Activated T-cell treated with anti-CD3 and anti-CD28 coated beads, Interleukin-2, amount 50 U/mL, for 72 hours (primary cell): ENCODE measurements around the gene ZNF598. TPM values are rescaled to one million over a fixed set of nuclear protein-coding genes. Genes with fewer than 3 reads are reported as not detected.

Experiments
- ATAC-seq, 2 donors: fragments of 150-1000 bp; cut with Tn5 transposase; replicated peaks in 1 of 2; 2 replicates each; pipeline ENCODE4 v1.10.0; 2021; ENCODE audit warnings: moderate library complexity in 2 of 2, mild to moderate bottlenecking in 1 of 2
- DNase-seq, 2 donors: peaks; one replicate each; pipeline ENCODE4 v3.0.0; 2021 to 2022; ENCODE audit warnings: mixed read lengths in 1 of 2
- H3K27ac Mint-ChIP-seq: one replicate; pipeline ENCODE4 v1.8.0; 2022; ENCODE audit warnings: mild to moderate bottlenecking, moderate library complexity, mixed read lengths
- H3K27me3 Mint-ChIP-seq: one replicate; pipeline ENCODE4 v1.8.0; 2022; ENCODE audit warnings: low read depth, mixed read lengths
- H3K36me3 Mint-ChIP-seq, 2 donors: one replicate each; pipeline ENCODE4 v1.8.0; 2022; ENCODE audit warnings: mixed read lengths in 2 of 2, mild to moderate bottlenecking in 1 of 2; ENCODE audit not compliant: insufficient read depth in 2 of 2
- H3K4me1 Mint-ChIP-seq: one replicate; pipeline ENCODE4 v1.8.0; 2022; ENCODE audit warnings: low read depth, mixed read lengths
- H3K4me3 Mint-ChIP-seq, 2 donors: one replicate each; pipeline ENCODE4 v1.8.0; 2022; ENCODE audit warnings: mild to moderate bottlenecking in 2 of 2, mixed read lengths in 2 of 2, moderate library complexity in 2 of 2
- H3K9me3 Mint-ChIP-seq, 2 donors: one replicate each; pipeline ENCODE4 v1.8.0; 2022; ENCODE audit warnings: mixed read lengths in 2 of 2
- total RNA-seq, 2 donors: library from RNA; stranded (reverse); gene quantifications; one replicate each; pipeline ENCODE4 v1.2.3, GENCODE V29; 2022

ZNF598 gene
- total RNA-seq: 100 to 1,000 TPM in 1 of 2 donors, 10 to 100 TPM in 1; 87.1 to 110 TPM

DNA sequence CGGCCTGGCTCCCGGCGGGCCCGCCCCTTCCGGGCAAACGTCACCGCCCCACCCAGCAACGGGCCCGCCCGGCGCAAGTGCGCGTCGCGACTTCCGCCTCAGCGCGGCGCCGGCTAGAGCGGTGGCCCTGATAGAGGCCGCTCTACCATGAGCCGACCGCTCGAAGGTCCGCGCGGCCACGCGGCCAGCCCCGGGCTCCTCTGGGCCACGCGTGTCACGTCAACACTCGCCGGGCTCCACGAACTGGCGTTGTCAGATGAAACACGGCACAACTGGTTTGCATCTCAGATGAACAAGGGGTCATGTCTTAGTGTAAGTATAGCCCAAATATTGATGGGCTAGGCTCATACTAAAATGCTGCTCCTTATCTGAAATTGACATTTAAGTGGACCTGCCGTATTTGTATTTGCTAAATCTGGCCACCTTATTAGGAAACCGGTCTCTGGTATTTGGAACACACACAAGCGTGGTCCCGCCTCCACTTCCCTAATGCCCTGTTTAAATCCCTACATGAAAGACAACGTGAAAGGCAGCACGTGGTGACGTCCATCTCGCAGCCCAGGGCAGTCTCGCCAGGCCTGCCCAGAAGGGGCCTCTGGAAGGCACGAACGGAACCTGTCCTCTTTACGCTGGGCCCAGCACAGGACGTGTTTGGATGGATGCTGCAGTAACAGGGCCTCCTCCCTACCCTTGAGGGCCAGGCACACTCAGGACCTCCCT is at the start of gene ZNF598:
Gene ZNF598, minus strand, starts transcription at position 31 of the 720 bp plus-strand sequence.
- H3K4me1 Mint-ChIP-seq: peaks cover 44% of the 10 kb centered on the region
- peak; percentile 86 to 90 for DNase-seq
- no peaks in the 10 kb centered on the region for H3K9me3 Mint-ChIP-seq
- H3K4me3 Mint-ChIP-seq: peak within 1 kb of the TSS; percentile 95 to 97
- H3K36me3 Mint-ChIP-seq: peaks cover 6 to 9% of the 10 kb centered on the region in 2 donors
- peak; percentile 96 to 98 for ATAC-seq
- peak within 1 kb of the TSS; percentile 94 for H3K27ac Mint-ChIP-seq
- H3K27me3 Mint-ChIP-seq: no peaks in the 10 kb centered on the region

DNA sequence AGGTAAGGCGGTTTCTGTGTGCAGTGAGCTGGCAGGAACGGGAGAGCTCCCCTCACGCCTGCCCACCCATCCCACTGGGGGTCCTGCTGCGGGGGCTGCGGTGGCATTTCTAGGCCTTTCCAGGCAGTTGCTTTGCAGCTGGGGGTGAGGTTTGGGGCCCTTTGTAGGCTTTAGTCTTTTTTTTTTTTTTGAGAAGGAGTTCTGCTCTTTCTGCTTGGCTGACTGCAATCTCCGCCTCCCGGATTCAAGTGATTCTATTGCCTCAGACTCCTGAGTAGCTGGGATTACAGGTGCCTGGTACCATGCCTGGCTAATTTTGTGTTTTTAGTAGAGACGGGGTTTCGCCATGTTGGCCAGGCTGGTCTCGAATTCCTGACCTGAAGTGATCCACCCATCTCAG is 49.3 kb upstream of the ZNF598 start:
- Mint-ChIP-seq H3K27me3 (no peaks in the 10 kb centered on the region), H3K36me3 (peaks cover 0 to 3% of the 10 kb centered on the region in 2 donors), H3K9me3 (no peaks in the 10 kb centered on the region), H3K27ac (no peak overlapping the region), H3K4me3 (no peak overlapping the region), H3K4me1 (no peaks in the 10 kb centered on the region)
- ATAC-seq (no peak), DNase-seq (no peak)

DNA sequence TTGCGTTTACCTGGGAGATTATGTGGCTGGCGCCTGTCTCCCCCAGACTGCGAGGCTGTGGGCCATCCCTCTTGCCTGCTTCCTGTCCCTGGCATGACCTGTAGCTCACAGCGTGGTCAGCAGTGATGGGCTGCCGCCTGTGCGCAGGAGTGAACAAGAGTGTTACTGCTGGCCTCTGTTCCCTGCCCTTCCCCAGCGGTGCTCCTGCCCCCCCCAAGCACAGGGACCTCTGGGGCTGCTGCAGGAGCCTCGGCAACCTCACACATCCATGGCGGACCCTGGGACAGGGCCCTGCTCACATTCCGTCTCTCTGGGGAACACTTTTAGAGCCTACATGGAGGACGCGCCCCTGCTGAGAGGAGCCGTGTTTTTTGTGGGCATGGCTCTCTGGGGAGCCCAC is 48.8 kb upstream of the ZNF598 start:
- Mint-ChIP-seq H3K4me3 (no peak overlapping the region), H3K27ac (no peak overlapping the region)
- no peak for ATAC-seq

DNA sequence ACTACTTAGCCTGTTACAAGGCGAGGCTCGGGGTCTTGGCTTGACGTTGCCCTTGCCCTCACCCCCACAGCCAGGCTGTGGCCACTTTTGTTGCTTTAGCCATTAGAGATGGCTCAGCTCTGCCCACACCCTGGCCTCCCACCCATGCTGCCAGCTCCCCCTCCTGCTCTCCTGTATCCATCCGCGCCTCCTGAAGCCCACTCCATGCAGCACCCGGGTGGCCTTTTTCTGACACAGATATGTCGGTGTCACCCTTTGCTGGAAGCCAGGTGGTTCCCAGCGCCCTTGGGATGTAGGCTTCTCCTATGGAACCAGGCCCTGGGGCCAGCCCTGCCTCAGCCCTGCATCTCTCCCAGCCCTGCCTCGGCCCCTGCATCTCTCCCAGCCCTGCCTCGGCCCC is 47.8 kb upstream of the ZNF598 start:
- ATAC-seq: no peak
- Mint-ChIP-seq H3K4me1 (no peaks in the 10 kb centered on the region), H3K27ac (no peak overlapping the region)

More for the DNA sequence above, 48.8 kb upstream of the ZNF598 start:
- Mint-ChIP-seq H3K4me1 (no peaks in the 10 kb centered on the region), H3K36me3 (peaks cover 0 to 3% of the 10 kb centered on the region in 2 donors), H3K27me3 (no peaks in the 10 kb centered on the region), H3K9me3 (no peaks in the 10 kb centered on the region)
- DNase-seq: no peak

DNA sequence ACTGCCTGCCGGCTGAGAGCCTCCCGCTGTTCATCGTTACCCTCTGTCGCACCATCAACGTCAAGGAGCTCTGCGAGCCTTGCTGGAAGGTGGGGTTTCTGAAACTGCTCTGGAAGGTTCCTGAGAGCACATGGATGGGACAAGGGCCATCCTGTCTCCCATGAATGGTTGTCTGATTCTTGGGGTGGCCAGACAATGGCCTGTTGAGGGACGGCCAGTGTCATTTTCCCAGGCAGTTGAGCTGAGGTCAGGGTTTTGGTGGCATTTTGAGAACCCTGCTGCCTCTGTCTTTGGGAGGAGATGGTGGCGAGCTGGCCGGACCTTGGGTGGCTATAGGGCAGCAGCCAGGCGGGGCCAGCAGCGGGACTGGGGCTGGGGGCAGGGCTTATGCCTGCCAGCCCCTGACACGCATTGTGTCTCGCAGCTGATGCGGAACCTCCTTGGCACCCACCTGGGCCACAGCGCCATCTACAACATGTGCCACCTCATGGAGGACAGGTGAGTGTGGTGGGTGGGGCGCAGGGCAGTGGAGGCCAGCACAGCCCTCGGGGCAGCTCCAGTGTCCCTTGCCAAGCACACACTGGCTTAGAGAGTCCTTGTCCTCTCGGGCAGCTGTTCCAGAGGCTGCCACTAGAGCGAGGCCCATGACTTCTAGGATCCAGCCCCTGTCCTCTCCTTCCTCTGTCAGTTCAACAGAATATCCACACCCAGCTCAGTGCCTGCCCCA is 47.2 kb upstream of the ZNF598 start:
- peaks cover 0 to 3% of the 10 kb centered on the region in 2 donors for H3K36me3 Mint-ChIP-seq
- DNase-seq: no peak
- H3K9me3 Mint-ChIP-seq: no peaks in the 10 kb centered on the region
- no peak for ATAC-seq
- no peak overlapping the region for H3K4me3 Mint-ChIP-seq
- no peak overlapping the region for H3K27ac Mint-ChIP-seq
- no peaks in the 10 kb centered on the region for H3K4me1 Mint-ChIP-seq
- no peaks in the 10 kb centered on the region for H3K27me3 Mint-ChIP-seq

More for the DNA sequence above, 47.8 kb upstream of the ZNF598 start:
- H3K9me3 Mint-ChIP-seq: no peaks in the 10 kb centered on the region
- no peaks in the 10 kb centered on the region for H3K27me3 Mint-ChIP-seq
- DNase-seq: no peak
- peaks cover 0 to 3% of the 10 kb centered on the region in 2 donors for H3K36me3 Mint-ChIP-seq
- no peak overlapping the region for H3K4me3 Mint-ChIP-seq

DNA sequence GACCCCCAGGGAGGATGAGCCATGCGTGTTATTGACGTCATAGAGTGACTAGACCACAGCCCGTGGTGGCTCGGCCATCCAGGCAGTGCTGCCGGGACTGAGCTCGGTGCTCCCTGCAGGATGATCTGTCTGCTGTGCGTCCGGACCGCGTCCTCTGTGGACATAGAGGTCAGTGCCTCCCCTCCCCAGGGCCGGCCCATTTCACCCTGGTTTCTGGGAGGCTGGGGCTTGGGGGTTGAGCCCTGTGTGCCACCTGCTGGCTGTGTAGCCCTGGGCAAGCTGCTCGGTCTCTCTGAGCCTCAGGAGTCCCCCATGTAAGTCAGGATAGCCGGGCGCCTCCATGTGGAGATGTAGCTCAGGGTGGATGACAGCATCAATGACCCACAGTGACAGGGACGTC is 46.5 kb upstream of the ZNF598 start:
- H3K36me3 Mint-ChIP-seq: peaks cover 0 to 4% of the 10 kb centered on the region in 2 donors
- no peak overlapping the region for H3K27ac Mint-ChIP-seq
- H3K27me3 Mint-ChIP-seq: no peaks in the 10 kb centered on the region
- DNase-seq (no peak), ATAC-seq (no peak)
- no peaks in the 10 kb centered on the region for H3K9me3 Mint-ChIP-seq
- H3K4me1 Mint-ChIP-seq: no peaks in the 10 kb centered on the region
- no peak overlapping the region for H3K4me3 Mint-ChIP-seq

DNA sequence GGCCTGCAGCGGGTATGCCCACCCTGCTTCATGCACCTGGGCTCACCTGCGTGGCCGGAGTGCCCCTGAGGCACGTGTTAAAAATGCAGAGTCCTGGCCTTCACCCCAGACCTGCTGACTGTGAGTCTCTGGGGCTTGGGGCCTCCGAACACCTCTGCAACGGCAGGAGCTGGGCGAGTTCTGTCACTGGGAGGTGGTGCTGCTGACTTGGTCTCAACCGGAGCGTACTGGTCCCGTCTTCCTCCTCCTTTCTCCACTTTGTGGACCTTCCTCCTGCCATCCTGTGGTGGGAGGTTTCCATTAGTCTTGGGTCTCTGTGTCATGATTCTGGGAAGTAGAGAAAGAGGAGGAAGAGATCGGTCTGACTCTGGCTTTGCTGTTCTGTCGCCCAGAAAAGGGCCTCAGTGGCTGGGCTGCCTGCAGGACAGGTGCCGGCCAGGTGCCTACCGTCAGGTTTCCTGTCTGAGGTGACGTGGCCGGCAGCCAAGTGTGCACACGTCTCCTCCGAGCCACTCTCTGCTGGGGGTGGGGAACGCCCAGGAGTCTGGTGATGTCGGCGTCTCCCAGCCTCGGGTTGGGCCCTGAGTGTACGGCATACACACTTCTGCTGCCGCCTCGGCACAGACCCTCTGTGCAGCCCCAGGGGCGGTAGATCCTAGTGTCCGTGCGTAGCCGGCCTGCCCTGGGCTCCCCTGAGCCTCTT is 45.1 kb upstream of the ZNF598 start:
- no peaks in the 10 kb centered on the region for H3K9me3 Mint-ChIP-seq
- no peaks in the 10 kb centered on the region for H3K27me3 Mint-ChIP-seq
- H3K27ac Mint-ChIP-seq: no peak overlapping the region
- H3K4me1 Mint-ChIP-seq: no peaks in the 10 kb centered on the region
- DNase-seq (no peak), ATAC-seq (no peak)
- H3K4me3 Mint-ChIP-seq: no peak overlapping the region
- H3K36me3 Mint-ChIP-seq: peaks cover 0 to 1% of the 10 kb centered on the region in 2 donors

DNA sequence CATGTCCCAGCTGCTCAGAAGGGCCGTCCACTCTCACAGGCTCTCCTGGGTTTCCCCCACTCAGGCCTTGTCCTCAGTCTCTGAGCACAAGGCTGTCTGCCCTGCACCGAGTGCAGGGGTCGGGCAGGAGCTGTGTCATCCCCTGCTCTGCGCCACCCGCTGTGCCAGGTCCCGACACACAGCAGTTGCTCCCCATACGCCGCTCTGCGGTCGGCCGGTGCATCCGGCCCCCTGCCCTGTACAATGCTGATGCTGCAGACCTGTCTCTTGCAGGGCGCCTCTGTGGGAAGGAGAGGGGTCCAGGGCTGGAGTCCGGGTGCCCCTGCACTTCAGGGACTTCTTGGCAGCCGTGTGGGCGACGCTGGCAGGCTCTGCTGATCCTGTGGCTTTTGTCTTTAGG is 44.3 kb upstream of the ZNF598 start:
- Mint-ChIP-seq H3K27me3 (no peaks in the 10 kb centered on the region), H3K27ac (no peak overlapping the region), H3K4me1 (peaks cover 3% of the 10 kb centered on the region), H3K9me3 (no peaks in the 10 kb centered on the region), H3K4me3 (no peak overlapping the region), H3K36me3 (peaks cover 0 to 1% of the 10 kb centered on the region in 2 donors)
- no peak for ATAC-seq
- no peak for DNase-seq

DNA sequence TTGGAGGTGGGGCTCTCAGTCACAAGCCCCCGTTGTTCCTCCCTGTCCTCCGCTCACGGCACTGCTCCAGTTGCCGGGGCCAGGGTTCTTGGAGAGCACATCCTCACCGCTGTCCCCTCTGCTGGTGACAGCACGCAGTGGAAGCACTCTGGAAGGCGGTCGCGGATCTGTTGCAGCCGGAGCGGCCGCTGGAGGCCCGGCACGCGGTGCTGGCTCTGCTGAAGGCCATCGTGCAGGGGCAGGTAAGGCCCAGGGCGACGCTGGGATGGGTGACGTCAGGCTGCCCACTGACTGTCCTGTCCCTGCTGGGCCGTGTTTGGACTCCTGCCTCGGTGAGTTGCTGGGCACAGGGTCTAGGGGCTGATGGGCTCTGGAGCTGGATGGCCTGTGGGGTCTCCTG is 43.6 kb upstream of the ZNF598 start:
- Mint-ChIP-seq H3K9me3 (no peaks in the 10 kb centered on the region), H3K27me3 (no peaks in the 10 kb centered on the region), H3K27ac (no peak overlapping the region), H3K4me3 (no peak overlapping the region), H3K36me3 (peaks cover 0 to 1% of the 10 kb centered on the region in 2 donors), H3K4me1 (peaks cover 10% of the 10 kb centered on the region)
- no peak for ATAC-seq
- no peak for DNase-seq

DNA sequence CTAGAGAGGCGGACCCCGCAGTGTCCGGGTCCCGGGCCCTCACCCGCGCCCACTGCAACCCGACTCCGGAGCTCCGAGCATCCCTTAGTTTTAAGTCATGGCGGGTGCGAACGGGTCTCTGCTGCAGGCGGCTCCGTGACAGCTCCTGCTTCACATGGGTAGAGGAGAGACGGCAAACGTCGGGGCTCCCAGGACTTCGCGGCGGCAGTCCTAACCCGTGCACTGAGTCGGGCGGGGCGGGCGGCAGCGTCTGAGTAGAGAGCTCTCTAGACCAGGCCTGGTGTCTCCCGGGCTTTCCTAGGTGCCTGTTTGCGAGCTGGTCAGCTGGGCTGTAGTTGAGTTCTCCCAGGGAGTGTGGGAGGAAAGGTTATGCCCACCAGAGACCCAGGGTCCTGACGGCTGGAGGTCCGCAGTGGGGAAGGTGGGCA is 38.5 kb upstream of the ZNF598 start:
- H3K4me1 Mint-ChIP-seq: peaks cover 18% of the 10 kb centered on the region
- H3K4me3 Mint-ChIP-seq: peak overlapping the region; percentile 91 to 92
- ATAC-seq (no peak), DNase-seq (no peak)
- peaks cover 0 to 1% of the 10 kb centered on the region in 2 donors for H3K36me3 Mint-ChIP-seq
- H3K27ac Mint-ChIP-seq: peak overlapping the region; percentile 51
- no peaks in the 10 kb centered on the region for H3K27me3 Mint-ChIP-seq
- H3K9me3 Mint-ChIP-seq: no peaks in the 10 kb centered on the region

DNA sequence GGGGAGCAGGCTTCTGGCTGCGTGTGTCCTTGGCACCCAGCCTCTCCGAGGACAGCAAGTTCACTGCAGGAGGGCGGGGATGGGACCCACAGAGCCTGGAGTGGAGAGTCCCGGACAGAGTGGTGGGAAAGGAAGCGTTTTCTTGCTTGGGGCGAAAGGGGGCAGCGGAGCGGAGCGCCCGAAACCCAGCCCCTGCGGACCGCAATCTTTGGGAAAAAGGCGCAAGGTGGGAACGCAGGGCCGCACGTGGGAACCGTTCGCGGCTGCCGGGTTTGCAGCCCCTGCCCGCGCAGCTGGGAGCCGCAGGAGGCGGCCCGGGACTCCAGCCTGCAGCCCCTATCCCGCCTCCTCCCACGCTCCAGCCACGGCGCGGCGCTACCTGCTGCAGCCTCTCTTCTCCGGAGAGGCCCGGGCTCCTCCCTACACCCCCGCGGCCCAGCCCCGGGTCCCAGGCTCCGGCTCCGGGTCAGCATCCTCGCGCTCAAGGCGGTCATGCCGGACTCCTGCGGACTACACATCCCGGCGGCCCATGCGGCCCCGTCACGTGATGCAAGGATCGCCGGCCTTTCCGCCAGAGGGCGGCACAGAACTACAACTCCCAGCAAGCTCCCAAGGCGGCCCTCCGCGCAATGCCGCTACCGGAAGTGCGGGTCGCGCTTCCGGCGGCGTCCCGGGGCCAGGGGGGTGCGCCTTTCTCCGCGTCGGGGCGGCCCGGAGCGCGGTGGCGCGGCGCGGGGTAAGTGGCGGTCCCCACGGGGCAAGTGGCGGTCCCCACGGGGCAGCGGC is 37.9 kb upstream of the ZNF598 start, which contains the start of the genes NTHL1 and TSC2:
Gene NTHL1, minus strand, starts transcription at position 505 of the 786 bp plus-strand sequence. Its CDS starts 11 bp downstream, at position 494.
Gene TSC2, plus strand, starts transcription at position 656 of the 786 bp plus-strand sequence. CDS start 631 bp downstream, outside the sequence.
- peaks cover 0 to 1% of the 10 kb centered on the region in 2 donors for H3K36me3 Mint-ChIP-seq
- peak within 1 kb of the TSS; percentile 91 to 92 for H3K4me3 Mint-ChIP-seq
- H3K27me3 Mint-ChIP-seq: no peaks in the 10 kb centered on the region
- peak within 1 kb of the TSS; percentile 51 for H3K27ac Mint-ChIP-seq
- peaks cover 18% of the 10 kb centered on the region for H3K4me1 Mint-ChIP-seq
- H3K9me3 Mint-ChIP-seq: no peaks in the 10 kb centered on the region
- ATAC-seq (peak; percentile 99), DNase-seq (peak; percentile 97)

DNA sequence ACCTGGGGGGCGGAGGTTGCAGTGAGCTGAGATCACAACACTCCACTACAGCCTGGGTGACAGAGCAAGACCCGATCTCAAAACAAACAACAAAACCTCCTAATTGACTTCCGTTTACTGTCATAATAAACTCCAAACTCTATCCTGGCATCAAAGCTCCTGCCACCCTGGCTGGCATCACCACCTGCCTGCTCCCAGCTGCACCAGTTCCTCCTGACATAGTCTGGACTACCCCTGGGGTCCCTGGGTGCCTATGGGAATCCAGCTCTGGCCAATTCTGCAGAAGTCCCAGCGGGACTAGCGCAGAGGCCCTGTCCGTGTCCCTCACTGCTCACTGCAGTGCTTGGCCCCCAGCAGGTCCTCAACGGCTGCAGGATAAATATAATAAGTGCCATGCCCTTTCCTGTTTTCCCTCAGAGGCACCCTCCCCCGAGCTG is 37.3 kb upstream of the ZNF598 start:
- DNase-seq (no peak), ATAC-seq (no peak)
- Mint-ChIP-seq H3K27ac (no peak overlapping the region), H3K9me3 (no peaks in the 10 kb centered on the region), H3K4me3 (peak overlapping the region; percentile 91 to 92), H3K4me1 (peaks cover 18% of the 10 kb centered on the region), H3K36me3 (peaks cover 0 to 1% of the 10 kb centered on the region in 2 donors), H3K27me3 (no peaks in the 10 kb centered on the region)
